Neural cell (in vitro differentiated cells): ENCODE results near the gene MBD3L2B. TPM values are rescaled to one million over a fixed set of nuclear protein-coding genes. Genes with fewer than 3 reads are reported as not detected.

Experiments used
- H2AFZ ChIP-seq: fragments of 200-600, 300-800 bp; sonication (generic), shearing (Covaris generic); 2 replicates; pipeline ENCODE4 v1.6.0; 2014; ENCODE audit warnings: low read depth, mild to moderate bottlenecking, antibody characterized with exemption, low read length, moderate library complexity
- H3F3A ChIP-seq: fragments of 200-600 bp; shearing (Covaris generic); 2 replicates; pipeline ENCODE4 v1.6.1; 2016; ENCODE audit warnings: mild to moderate bottlenecking, moderate library complexity, mixed read lengths, antibody characterized with exemption, low read length; ENCODE audit not compliant: insufficient read depth, poor library complexity, severe bottlenecking
- H3K27ac ChIP-seq: fragments of 200-600, 300-800 bp; sonication (generic), shearing (Covaris generic); 2 replicates; pipeline ENCODE4 v1.5.1; 2014; ENCODE audit warnings: mild to moderate bottlenecking, low read length, moderate library complexity
- H3K27me3 ChIP-seq: fragments of 300-800, 200-600 bp; sonication (generic), shearing (Covaris generic); 2 replicates; pipeline ENCODE4 v1.6.0; 2014; ENCODE audit warnings: mild to moderate bottlenecking, low read depth, low read length, moderate library complexity; ENCODE audit not compliant: insufficient read depth
- H3K36me3 ChIP-seq: fragments of 300-800, 200-600 bp; sonication (generic), shearing (Covaris generic); 2 replicates; pipeline ENCODE4 v1.5.1; 2014; ENCODE audit warnings: mild to moderate bottlenecking, antibody characterized with exemption, low read length, moderate library complexity; ENCODE audit not compliant: insufficient read depth
- H3K4me2 ChIP-seq: fragments of 300-800, 200-600 bp; sonication (generic), shearing (Covaris generic); 2 replicates; pipeline ENCODE4 v1.6.0; 2014; ENCODE audit warnings: mild to moderate bottlenecking, low read length
- H3K4me3 ChIP-seq: fragments of 300-800, 200-600 bp; sonication (generic), shearing (Covaris generic); 2 replicates; pipeline ENCODE4 v1.5.1; 2014; ENCODE audit warnings: mild to moderate bottlenecking, low read length, moderate library complexity
- H3K79me2 ChIP-seq: fragments of 200-600 bp; shearing (Covaris generic); replicated peaks from 2 replicates; pipeline ENCODE4 v1.6.0; 2014; ENCODE audit warnings: mild to moderate bottlenecking, low read length, moderate library complexity; ENCODE audit not compliant: insufficient read depth
- H3K9ac ChIP-seq: fragments of 300-800, 200-600 bp; sonication (generic), shearing (Covaris generic); 2 replicates; pipeline ENCODE4 v1.6.1; 2016; ENCODE audit warnings: mild to moderate bottlenecking, low read length, mixed read lengths
- H3K9me2 ChIP-seq: fragments of 200-600 bp; shearing (Covaris generic); 2 replicates; pipeline ENCODE4 v1.6.1; 2016; ENCODE audit warnings: mild to moderate bottlenecking, low read length, mixed read lengths; ENCODE audit not compliant: insufficient read depth
- H3K9me3 ChIP-seq: fragments of 200-600, 300-800 bp; sonication (generic), shearing (Covaris generic); 2 replicates; pipeline ENCODE4 v1.6.1; 2016; ENCODE audit warnings: mild to moderate bottlenecking, mixed run types, low read length, moderate library complexity, mixed read lengths
- H4K20me1 ChIP-seq: fragments of 200-600 bp; shearing (Covaris generic); 2 replicates; pipeline ENCODE4 v1.6.1; 2016; ENCODE audit warnings: mild to moderate bottlenecking, mixed run types; ENCODE audit not compliant: insufficient read depth
- CTCF ChIP-seq: fragments of 450-650 bp; IDR thresholded peaks from 2 replicates; pipeline ENCODE4 v1.5.1; 2014; ENCODE audit warnings: antibody characterized with exemption, mild to moderate bottlenecking, moderate library complexity; ENCODE audit not compliant: poor library complexity, severe bottlenecking
- EP300 ChIP-seq: fragments of 450-650 bp; conservative IDR thresholded peaks from 2 replicates; pipeline ENCODE4 v1.6.1; 2014; ENCODE audit warnings: antibody characterized with exemption, mild to moderate bottlenecking, moderate library complexity; ENCODE audit not compliant: poor library complexity, severe bottlenecking
- EZH2 ChIP-seq: fragments of 200-600, 300-800 bp; shearing (Covaris generic), sonication (generic); IDR thresholded peaks from 2 replicates; pipeline ENCODE4 v1.6.1; 2014; ENCODE audit warnings: antibody characterized with exemption, low read length, borderline replicate concordance, mild to moderate bottlenecking; ENCODE audit not compliant: insufficient read depth, poor library complexity, severe bottlenecking
- MXI1 ChIP-seq: fragments of 450-650 bp; conservative IDR thresholded peaks from 2 replicates; pipeline ENCODE4 v1.6.1; 2014; ENCODE audit warnings: antibody characterized with exemption, mild to moderate bottlenecking; ENCODE audit not compliant: poor library complexity, severe bottlenecking
- POLR2AphosphoS5 ChIP-seq: IDR thresholded peaks from 2 replicates; pipeline ENCODE4 v1.6.1; 2012
- RAD21 ChIP-seq: fragments of 450-650 bp; conservative IDR thresholded peaks from 2 replicates; pipeline ENCODE4 v1.6.1; 2014; ENCODE audit warnings: antibody characterized with exemption, mild to moderate bottlenecking, moderate library complexity
- REST ChIP-seq: IDR thresholded peaks from 2 replicates; pipeline ENCODE4 v1.6.1; 2012; ENCODE audit warnings: borderline replicate concordance
- SMC3 ChIP-seq: fragments of 450-650 bp; conservative IDR thresholded peaks from 2 replicates; pipeline ENCODE4 v1.6.1; 2014; ENCODE audit warnings: antibody characterized with exemption, mild to moderate bottlenecking, moderate library complexity; ENCODE audit not compliant: poor library complexity
- TAF1 ChIP-seq: IDR thresholded peaks from 2 replicates; pipeline ENCODE4 v1.6.1; 2012; ENCODE audit warnings: low read depth
- polyA plus RNA-seq: library from polyadenylated mRNA; depleted of rRNA; stranded (reverse); fragments of >200 nt; gene quantifications from 2 replicates; pipeline ENCODE4 v1.2.3, GENCODE V29; 2014

The MBD3L2B gene
- polyA plus RNA-seq, 1 donor from 2014 or later, result not detected

GRCh38 chr19:6979399-6979798 is 41.8 kb downstream of the MBD3L2B start:
- Histone ChIP-seq H3K4me3 (no peak overlapping the region), H3K27ac (no peak overlapping the region), H3K27me3 (no peaks in the 10 kb centered on the region), H3K9ac (no peak overlapping the region), H3K4me2 (no peak overlapping the region), H3K36me3 (no peaks in the 10 kb centered on the region), H3K79me2 (no peaks in the 10 kb centered on the region), H4K20me1 (no peaks in the 10 kb centered on the region), H3K9me3 (no peaks in the 10 kb centered on the region), H3K9me2 (no peaks in the 10 kb centered on the region), H3F3A (no peaks in the 10 kb centered on the region), H2AFZ (no peak overlapping the region)
- TF ChIP-seq EZH2 (no peak), CTCF (no peak), EP300 (no peak), SMC3 (no peak)

GRCh38 chr19:6976197-6976596 is 45.0 kb downstream of the MBD3L2B start:
- no peak overlapping the region for H3K4me3 ChIP-seq
- H3K9ac ChIP-seq, result no peak overlapping the region
- no peaks in the 10 kb centered on the region for H3K27me3 ChIP-seq
- H3K4me2 ChIP-seq, result no peak overlapping the region
- TF ChIP-seq POLR2AphosphoS5, result no peak
- TF ChIP-seq EZH2, result no peak
- no peak for TF ChIP-seq SMC3
- no peak for TF ChIP-seq RAD21
- TF ChIP-seq CTCF, result no peak
- no peak for TF ChIP-seq MXI1
- TF ChIP-seq EP300, result no peak
- TF ChIP-seq REST, result no peak
- no peak for TF ChIP-seq TAF1
- no peaks in the 10 kb centered on the region for H3F3A ChIP-seq
- H2AFZ ChIP-seq, result no peak overlapping the region
- no peak overlapping the region for H3K27ac ChIP-seq
- no peaks in the 10 kb centered on the region for H3K9me2 ChIP-seq
- H3K36me3 ChIP-seq, result no peaks in the 10 kb centered on the region
- H4K20me1 ChIP-seq, result no peaks in the 10 kb centered on the region
- H3K79me2 ChIP-seq, result no peaks in the 10 kb centered on the region
- H3K9me3 ChIP-seq, result no peaks in the 10 kb centered on the region
